Keratinocyte (primary cell): ENCODE measurements around the gene SLC7A1. TPM values are rescaled to one million over a fixed set of nuclear protein-coding genes. Genes with fewer than 3 reads are reported as not detected.

Source experiments
- DNase-seq: peaks from one replicate; pipeline ENCODE4 v3.0.0-alpha.2; 2011; ENCODE audit warnings: low read depth, missing footprints, low spot score
- FAIRE-seq: peaks from 2 replicates; lab custom pipeline; 2011; peaks lifted over from hg19 to GRCh38; lab: Jason Lieb, UNC
- H2AFZ ChIP-seq: 2 replicates; pipeline ENCODE4 v1.6.0; 2012; ENCODE audit warnings: low read length, control low read depth, inconsistent platforms; ENCODE audit not compliant: control insufficient read depth
- H3K27ac ChIP-seq: 2 replicates; pipeline ENCODE4 v1.5.1; 2011; ENCODE audit warnings: low read length; ENCODE audit not compliant: control insufficient read depth, insufficient read depth
- H3K27me3 ChIP-seq: 3 replicates; pipeline ENCODE4 v1.6.0; 2011; ENCODE audit warnings: low read length; ENCODE audit not compliant: control insufficient read depth, insufficient read depth; ENCODE audit errors: extremely low read depth
- H3K36me3 ChIP-seq, 2 experiments: 2 replicates in 1 of 2; 3 replicates in 1 of 2; pipeline ENCODE4 v1.5.1; 2011; ENCODE audit warnings: low read length in 2 of 2, mild to moderate bottlenecking in 1 of 2; ENCODE audit not compliant: control insufficient read depth in 2 of 2, insufficient read depth in 2 of 2; ENCODE audit errors: extremely low read depth in 1 of 2
- H3K4me1 ChIP-seq: 3 replicates; pipeline ENCODE4 v1.5.1; 2011; ENCODE audit warnings: low read length; ENCODE audit not compliant: control insufficient read depth, insufficient read depth; ENCODE audit errors: extremely low read depth
- H3K4me2 ChIP-seq: 3 replicates; pipeline ENCODE4 v1.6.0; 2011; ENCODE audit warnings: low read depth, low read length; ENCODE audit not compliant: control insufficient read depth, insufficient read depth; ENCODE audit errors: extremely low read depth
- H3K4me3 ChIP-seq, 3 experiments: fragments of 200-600 bp in 1 of 3; sonication (generic) in 1 of 3; 2 replicates in 2 of 3; 3 replicates in 1 of 3; pipeline ENCODE4 v1.5.1; 2011 to 2016; ENCODE audit warnings: low read length in 3 of 3, mild to moderate bottlenecking in 3 of 3, control low read depth in 2 of 3, inconsistent platforms in 1 of 3, low read depth in 1 of 3, mixed read lengths in 1 of 3, mixed run types in 1 of 3, moderate library complexity in 1 of 3; ENCODE audit not compliant: control insufficient read depth in 2 of 3, insufficient read depth in 2 of 3; ENCODE audit errors: extremely low read depth in 1 of 3
- H3K79me2 ChIP-seq: 2 replicates; pipeline ENCODE4 v1.6.0; 2012; ENCODE audit warnings: low read length; ENCODE audit not compliant: control insufficient read depth, insufficient read depth
- H3K9ac ChIP-seq: 3 replicates; pipeline ENCODE4 v1.6.0; 2011; ENCODE audit warnings: low read length; ENCODE audit not compliant: control insufficient read depth, insufficient read depth; ENCODE audit errors: extremely low read depth
- H3K9me1 ChIP-seq: 3 replicates; pipeline ENCODE4 v1.6.0; 2011; ENCODE audit warnings: low read length; ENCODE audit not compliant: control insufficient read depth, insufficient read depth; ENCODE audit errors: extremely low read depth
- H3K9me3 ChIP-seq: 2 replicates; pipeline ENCODE4 v1.5.1; 2012; ENCODE audit warnings: low read depth, low read length; ENCODE audit not compliant: control insufficient read depth
- H4K20me1 ChIP-seq: 3 replicates; pipeline ENCODE4 v1.6.0; 2011; ENCODE audit warnings: low read length; ENCODE audit not compliant: control insufficient read depth, insufficient read depth; ENCODE audit errors: extremely low read depth
- EZH2 ChIP-seq: IDR thresholded peaks from one replicate; pipeline ENCODE4 v1.6.1; 2012; ENCODE audit warnings: inconsistent platforms, mild to moderate bottlenecking, low read length, moderate library complexity
- dilution Hi-C: fragments of 300-500 bp; cut with MboI; formaldehyde crosslinking; loops from one replicate; pipeline ENCODE4 v1.7.0; 2020; ENCODE audit warnings: low sequenced_read_pairs; ENCODE audit not compliant: extremely low pct_ligation_motif_present
- polyA plus RNA-seq, 5 experiments: library from polyadenylated mRNA; depleted of rRNA in 3 of 5; stranded (reverse) in 3 of 5; stranded (forward) in 1 of 5; unstranded in 1 of 5; fragments of >200 nt; gene quantifications; 1 replicate in 1 of 5; 2 replicates in 3 of 5; 3 replicates in 1 of 5; pipeline versions ENCODE4 v1.2.1 to v1.2.3, GENCODE V29; 2011 to 2012; ENCODE audit warnings: missing spikeins in 2 of 5, low read depth in 1 of 5, low replicate concordance in 1 of 5
- TF ChIP-seq, protein P1 (sequence below), 3 experiments: IDR thresholded peaks in 1 of 3; conservative IDR thresholded peaks in 1 of 3; optimal IDR thresholded peaks in 1 of 3; 2 replicates in 2 of 3; 3 replicates in 1 of 3; pipeline versions ENCODE3 to v1.5.1; 2011; ENCODE audit warnings: low read length in 3 of 3, mild to moderate bottlenecking in 3 of 3, moderate library complexity in 2 of 3, control low read depth in 1 of 3, inconsistent platforms in 1 of 3; ENCODE audit not compliant: insufficient read depth in 2 of 3; ENCODE audit errors: extremely low read depth in 1 of 3

The SLC7A1 gene
- polyA plus RNA-seq, 1 donor (not counting 4 experiments of a cell fraction or from before 2014, with no cell fraction given) = 41.5 TPM

- FAIRE-seq = no peak
- dilution Hi-C loops = no loop called here
- no peaks in the 10 kb centered on the region for H3K9me1 ChIP-seq
Measured at GRCh38 chr13:29484236-29484635, 111.3 kb downstream of the SLC7A1 start.

GRCh38 chr13:29483623-29484022 is 111.9 kb downstream of the SLC7A1 start:
- dilution Hi-C loops = no loop called here
- DNase-seq (no peak), FAIRE-seq (no peak)
- no peak overlapping the region for H3K9ac ChIP-seq
- H3K36me3 ChIP-seq = no peaks in the 10 kb centered on the region
- peaks cover 11% of the 10 kb centered on the region for H3K27me3 ChIP-seq
- H4K20me1 ChIP-seq = no peaks in the 10 kb centered on the region
- H3K4me3 ChIP-seq = no peak overlapping the region
- H3K4me2 ChIP-seq = no peak overlapping the region
- H3K79me2 ChIP-seq = no peaks in the 10 kb centered on the region
- no peak overlapping the region for H3K27ac ChIP-seq
- no peaks in the 10 kb centered on the region for H3K4me1 ChIP-seq
- no peaks in the 10 kb centered on the region for H3K9me1 ChIP-seq
- TF ChIP-seq, protein P1, sequence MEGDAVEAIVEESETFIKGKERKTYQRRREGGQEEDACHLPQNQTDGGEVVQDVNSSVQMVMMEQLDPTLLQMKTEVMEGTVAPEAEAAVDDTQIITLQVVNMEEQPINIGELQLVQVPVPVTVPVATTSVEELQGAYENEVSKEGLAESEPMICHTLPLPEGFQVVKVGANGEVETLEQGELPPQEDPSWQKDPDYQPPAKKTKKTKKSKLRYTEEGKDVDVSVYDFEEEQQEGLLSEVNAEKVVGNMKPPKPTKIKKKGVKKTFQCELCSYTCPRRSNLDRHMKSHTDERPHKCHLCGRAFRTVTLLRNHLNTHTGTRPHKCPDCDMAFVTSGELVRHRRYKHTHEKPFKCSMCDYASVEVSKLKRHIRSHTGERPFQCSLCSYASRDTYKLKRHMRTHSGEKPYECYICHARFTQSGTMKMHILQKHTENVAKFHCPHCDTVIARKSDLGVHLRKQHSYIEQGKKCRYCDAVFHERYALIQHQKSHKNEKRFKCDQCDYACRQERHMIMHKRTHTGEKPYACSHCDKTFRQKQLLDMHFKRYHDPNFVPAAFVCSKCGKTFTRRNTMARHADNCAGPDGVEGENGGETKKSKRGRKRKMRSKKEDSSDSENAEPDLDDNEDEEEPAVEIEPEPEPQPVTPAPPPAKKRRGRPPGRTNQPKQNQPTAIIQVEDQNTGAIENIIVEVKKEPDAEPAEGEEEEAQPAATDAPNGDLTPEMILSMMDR (optimal IDR thresholded peaks at IDR 0.05 in 1 of 3, IDR thresholded peaks at IDR 0.05 in 1 of 3, conservative IDR thresholded peaks at IDR 0.05 in 1 of 3; ENCODE audit: extremely low read depth in 1 of 3, insufficient read depth in 2 of 3, low read length in 3 of 3) = no peak
- no peak for TF ChIP-seq EZH2
- H3K9me3 ChIP-seq = no peaks in the 10 kb centered on the region
- no peak overlapping the region for H2AFZ ChIP-seq

More at GRCh38 chr13:29484236-29484635, 111.3 kb downstream of the SLC7A1 start:
- Histone ChIP-seq H3K36me3 (no peaks in the 10 kb centered on the region), H3K79me2 (no peaks in the 10 kb centered on the region), H2AFZ (no peak overlapping the region), H3K4me1 (no peaks in the 10 kb centered on the region), H3K9ac (no peak overlapping the region), H3K4me2 (no peak overlapping the region), H3K27me3 (peaks cover 5% of the 10 kb centered on the region), H3K9me3 (no peaks in the 10 kb centered on the region), H4K20me1 (no peaks in the 10 kb centered on the region), H3K27ac (no peak overlapping the region), H3K4me3 (no peak overlapping the region)
- TF ChIP-seq, protein P1 (optimal IDR thresholded peaks at IDR 0.05 in 1 of 3, IDR thresholded peaks at IDR 0.05 in 1 of 3, conservative IDR thresholded peaks at IDR 0.05 in 1 of 3; ENCODE audit: extremely low read depth in 1 of 3, insufficient read depth in 2 of 3, low read length in 3 of 3) = no peak
- TF ChIP-seq EZH2 = no peak
- no peak for DNase-seq
